Esophagus muscularis mucosa (tissue), 4 donors: Measurements from ENCODE around the gene PLET1. TPM values are rescaled to one million over a fixed set of nuclear protein-coding genes. Genes with fewer than 3 reads are reported as not detected.

Source experiments
- DNase-seq: peaks from one replicate; pipeline ENCODE4 v3.0.0-alpha.2; 2017; ENCODE audit errors: extremely low spot score
- H3K27ac ChIP-seq, 4 donors: fragments of 200-600 bp; sonication (generic); replicated peaks in 1 of 4; 1 replicate in 3 of 4; 2 replicates in 1 of 4; pipeline ENCODE4 v1.5.1; 2016 to 2019; ENCODE audit warnings: mild to moderate bottlenecking in 1 of 4
- H3K27me3 ChIP-seq, 4 donors: fragments of 200-600 bp; sonication (generic); one replicate each; pipeline versions ENCODE4 v1.5.1 to v1.6.0; 2016 to 2019
- H3K36me3 ChIP-seq, 4 donors: fragments of 200-600 bp; sonication (generic); one replicate each; pipeline ENCODE4 v1.5.1; 2016 to 2019
- H3K4me1 ChIP-seq, 4 donors: fragments of 200-600 bp; sonication (generic); one replicate each; pipeline ENCODE4 v1.5.1; 2016 to 2019
- H3K4me3 ChIP-seq, 4 donors: fragments of 200-600 bp; sonication (generic); 1 replicate in 2 of 4; 2 replicates in 2 of 4; pipeline ENCODE4 v1.5.1; 2016 to 2019; ENCODE audit warnings: mild to moderate bottlenecking in 4 of 4, moderate library complexity in 1 of 4
- H3K9me3 ChIP-seq, 4 donors: fragments of 200-600 bp; sonication (generic); 1 replicate in 3 of 4; 2 replicates in 1 of 4; pipeline ENCODE4 v1.5.1; 2016 to 2019
- EP300 ChIP-seq: sonication (generic); formaldehyde crosslinking; IDR thresholded peaks from one replicate; pipeline ENCODE4 v1.6.1; 2017; ENCODE audit warnings: antibody characterized with exemption
- POLR2A ChIP-seq: fragments of 450-650 bp; IDR thresholded peaks from one replicate; pipeline ENCODE4 v1.6.1; 2017; ENCODE audit warnings: antibody characterized with exemption, moderate library complexity, mild to moderate bottlenecking, low read depth
- POLR2AphosphoS5 ChIP-seq, 2 donors: sonication (generic); formaldehyde crosslinking; IDR thresholded peaks; one replicate each; pipeline ENCODE4 v1.6.1; 2017; ENCODE audit warnings: antibody characterized with exemption in 2 of 2
- WGBS: methylation state at CpG from one replicate; pipeline ENCODE4 v1.1.5; 2018; 5-methylcytosine and 5-hydroxymethylcytosine counted together
- intact Hi-C: fragments of 100-400 bp; cut with DNase I; formaldehyde crosslinking; loops from one replicate; pipeline ENCODE4 v1.15.1; 2023
- total RNA-seq, 4 donors: library from RNA; depleted of rRNA; stranded (reverse); fragments of >200 nt; gene quantifications; one replicate each; pipeline versions ENCODE4 v1.1.0 to v1.2.1, GENCODE V29; 2016
- TF ChIP-seq, protein P1 (sequence below), 3 experiments: fragments of 200-600 bp in 2 of 3; fragments of 450-650 bp in 1 of 3; sonication (generic) in 2 of 3; IDR thresholded peaks; one replicate each; pipeline ENCODE4 v1.5.1; 2017 to 2019; ENCODE audit warnings: antibody characterized with exemption in 3 of 3, mild to moderate bottlenecking in 2 of 3, moderate library complexity in 1 of 3

The PLET1 gene
- total RNA-seq, 4 donors from 2014 or later: not detected

DNA sequence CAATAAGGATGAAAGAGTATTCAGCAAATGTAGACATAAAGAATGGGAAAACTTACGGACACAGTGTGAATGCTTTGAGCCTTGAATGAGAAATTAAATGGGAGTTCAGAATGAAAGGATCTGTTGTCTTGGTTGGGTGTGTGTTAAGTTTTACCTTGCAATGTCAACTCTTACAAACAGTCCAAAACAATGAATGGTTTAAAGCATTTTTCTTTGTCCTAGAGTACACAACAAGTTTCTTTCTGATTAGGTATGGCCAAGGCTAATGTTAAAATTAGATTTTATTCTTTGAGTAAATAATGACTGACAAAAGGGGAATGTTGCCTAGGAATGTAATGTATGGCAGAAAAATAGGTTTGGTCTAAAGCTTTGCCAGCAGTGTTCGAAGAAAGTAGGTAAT lies 32.0 kb downstream of the PLET1 start:
- no peaks in the 10 kb centered on the region for H3K27me3 ChIP-seq
- DNase-seq: no peak
- no peak for TF ChIP-seq POLR2A
- TF ChIP-seq, protein P1, sequence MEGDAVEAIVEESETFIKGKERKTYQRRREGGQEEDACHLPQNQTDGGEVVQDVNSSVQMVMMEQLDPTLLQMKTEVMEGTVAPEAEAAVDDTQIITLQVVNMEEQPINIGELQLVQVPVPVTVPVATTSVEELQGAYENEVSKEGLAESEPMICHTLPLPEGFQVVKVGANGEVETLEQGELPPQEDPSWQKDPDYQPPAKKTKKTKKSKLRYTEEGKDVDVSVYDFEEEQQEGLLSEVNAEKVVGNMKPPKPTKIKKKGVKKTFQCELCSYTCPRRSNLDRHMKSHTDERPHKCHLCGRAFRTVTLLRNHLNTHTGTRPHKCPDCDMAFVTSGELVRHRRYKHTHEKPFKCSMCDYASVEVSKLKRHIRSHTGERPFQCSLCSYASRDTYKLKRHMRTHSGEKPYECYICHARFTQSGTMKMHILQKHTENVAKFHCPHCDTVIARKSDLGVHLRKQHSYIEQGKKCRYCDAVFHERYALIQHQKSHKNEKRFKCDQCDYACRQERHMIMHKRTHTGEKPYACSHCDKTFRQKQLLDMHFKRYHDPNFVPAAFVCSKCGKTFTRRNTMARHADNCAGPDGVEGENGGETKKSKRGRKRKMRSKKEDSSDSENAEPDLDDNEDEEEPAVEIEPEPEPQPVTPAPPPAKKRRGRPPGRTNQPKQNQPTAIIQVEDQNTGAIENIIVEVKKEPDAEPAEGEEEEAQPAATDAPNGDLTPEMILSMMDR (IDR thresholded peaks at IDR 0.05): no peak
- no peak for TF ChIP-seq POLR2AphosphoS5 (IDR thresholded peaks at IDR 0.05)
- no peak for TF ChIP-seq EP300
- H3K27ac ChIP-seq: no peak overlapping the region
- intact Hi-C loops: no loop called here
- peaks cover 14 to 47% (median 37%) of the 10 kb centered on the region in 4 donors for H3K36me3 ChIP-seq
- H3K4me1 ChIP-seq: peaks cover 10 to 20% (median 17%) of the 10 kb centered on the region in 4 donors
- WGBS: 95% methylated on average over 2 of the region's 2 CpGs
- no peak overlapping the region for H3K4me3 ChIP-seq
- H3K9me3 ChIP-seq: no peaks in the 10 kb centered on the region

DNA sequence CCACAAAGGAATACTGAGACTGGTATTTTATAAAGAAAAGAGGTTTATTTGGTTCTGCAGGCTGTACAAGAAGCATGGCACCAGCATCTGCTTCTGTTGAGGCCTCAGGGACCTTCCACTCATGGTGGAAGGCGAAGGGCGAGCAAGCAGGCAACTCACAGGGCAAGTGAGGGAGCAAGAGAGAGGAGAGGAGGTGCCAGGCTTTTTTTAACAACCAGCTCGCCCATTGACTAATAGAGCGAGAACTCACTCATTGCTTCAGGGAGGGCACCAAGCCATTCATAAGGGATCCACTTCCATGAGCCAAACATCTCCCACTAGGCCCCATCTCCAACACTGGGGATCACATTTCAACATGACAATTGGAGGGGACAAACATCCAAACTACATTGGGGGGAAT lies 33.2 kb downstream of the PLET1 start:
- TF ChIP-seq POLR2AphosphoS5 (IDR thresholded peaks at IDR 0.05): no peak
- no peak for TF ChIP-seq POLR2A
- no peak for TF ChIP-seq EP300
- TF ChIP-seq, protein P1 (IDR thresholded peaks at IDR 0.05): no peak
- 66% methylated on average over 4 of the region's 4 CpGs for WGBS
- intact Hi-C loops: no loop called here
- Histone ChIP-seq H3K36me3 (peaks cover 14 to 38% (median 35%) of the 10 kb centered on the region in 4 donors), H3K27ac (peak overlapping the region; percentile 93 to 97 (median 94)), H3K4me1 (peaks cover 10 to 20% (median 19%) of the 10 kb centered on the region in 4 donors), H3K27me3 (no peaks in the 10 kb centered on the region), H3K4me3 (peak overlapping the region; percentile 74 to 97 (median 76)), H3K9me3 (no peaks in the 10 kb centered on the region)
- no peak for DNase-seq

DNA sequence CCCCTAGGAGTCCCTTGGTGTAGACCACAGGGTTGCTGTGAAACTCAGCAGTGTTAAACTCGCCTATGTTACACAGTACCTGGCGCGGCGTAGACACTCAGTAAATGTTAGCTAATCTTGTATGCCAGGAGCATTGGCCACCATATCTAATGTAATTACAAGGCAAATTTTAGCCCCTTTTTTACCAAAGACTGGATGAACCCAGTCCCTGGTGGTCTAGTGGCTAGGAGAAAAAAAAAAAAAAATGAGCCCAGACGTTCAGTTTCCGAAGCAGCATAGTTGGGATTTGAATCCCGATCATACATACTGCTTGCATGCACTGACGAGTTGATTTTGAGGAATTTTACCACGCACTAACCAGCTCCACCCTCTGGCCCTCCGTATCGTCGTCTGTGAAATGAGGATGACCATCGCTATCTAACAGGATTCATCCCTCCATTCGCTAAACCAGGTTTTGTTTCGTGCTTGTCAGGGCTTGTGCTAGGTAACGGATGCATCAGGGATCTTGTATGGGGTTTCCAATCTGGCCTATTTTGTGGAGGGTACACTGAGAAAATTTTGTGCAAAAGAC lies 33.7 kb downstream of the PLET1 start:
- TF ChIP-seq, protein P1 (IDR thresholded peaks at IDR 0.05): peak in 1 of 3 experiments; percentile 2
- no peak for TF ChIP-seq POLR2AphosphoS5 (IDR thresholded peaks at IDR 0.05)
- intact Hi-C loops: no loop called here
- no peaks in the 10 kb centered on the region for H3K27me3 ChIP-seq
- no peaks in the 10 kb centered on the region for H3K9me3 ChIP-seq
- H3K27ac ChIP-seq: peak overlapping the region; percentile 93 to 97 (median 94)
- peak overlapping the region; percentile 74 to 97 (median 76) for H3K4me3 ChIP-seq
- H3K36me3 ChIP-seq: peaks cover 12 to 38% (median 32%) of the 10 kb centered on the region in 4 donors
- DNase-seq: no peak
- H3K4me1 ChIP-seq: peaks cover 10 to 24% (median 22%) of the 10 kb centered on the region in 4 donors
- WGBS: 6% methylated on average over 16 of the region's 16 CpGs

DNA sequence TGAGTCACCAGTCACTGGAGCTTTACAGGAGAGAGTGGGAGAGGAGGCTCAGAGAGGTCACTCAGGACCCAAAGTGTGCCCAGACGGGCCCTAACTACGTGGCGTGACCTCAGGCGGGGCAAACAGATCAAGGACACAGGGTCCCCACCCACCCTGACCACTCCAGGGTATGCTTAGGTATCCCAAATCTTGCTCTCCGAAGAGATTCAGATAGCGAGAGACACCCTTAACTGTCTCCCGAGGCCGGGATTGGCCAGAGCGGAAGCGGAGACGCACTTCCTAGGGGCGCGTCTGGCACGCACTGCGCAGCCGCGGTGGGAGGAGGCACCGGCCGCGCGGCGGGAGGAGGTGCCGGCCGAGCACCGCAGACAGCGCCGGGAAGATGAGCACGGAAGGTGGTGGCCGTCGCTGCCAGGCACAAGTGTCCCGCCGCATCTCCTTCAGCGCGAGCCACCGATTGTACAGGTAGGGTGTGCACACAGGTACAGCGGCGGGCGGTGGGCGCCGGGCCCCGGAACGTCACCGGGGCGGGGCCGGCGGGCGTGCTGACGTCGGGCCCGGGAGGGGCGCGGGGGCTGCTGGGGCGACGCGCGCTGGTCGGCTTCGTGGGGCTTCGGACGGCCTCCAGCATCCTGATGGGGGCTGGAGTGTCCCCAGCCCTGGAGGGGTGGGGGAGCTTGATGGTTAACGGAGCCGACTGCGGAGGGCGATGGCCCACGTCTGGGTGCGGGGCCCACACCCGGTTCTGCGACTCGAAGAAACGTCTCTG lies 34.4 kb downstream of the PLET1 start, which contains the start of gene PTS:
PTS (plus strand) TSS at position 367 of the 769 bp plus-strand sequence; CDS start at position 383, 16 bp downstream.
- Histone ChIP-seq H3K4me1 (peaks cover 10 to 31% (median 29%) of the 10 kb centered on the region in 4 donors), H3K9me3 (no peaks in the 10 kb centered on the region), H3K27me3 (no peaks in the 10 kb centered on the region), H3K36me3 (peaks cover 6 to 32% (median 27%) of the 10 kb centered on the region in 4 donors), H3K27ac (peak within 1 kb of the TSS; percentile 93 to 97 (median 94)), H3K4me3 (peak within 1 kb of the TSS; percentile 74 to 97 (median 76))
- TF ChIP-seq, protein P1 (IDR thresholded peaks at IDR 0.05): no peak
- TF ChIP-seq POLR2A: peak; percentile 93
- peak; percentile 95 to 99 for TF ChIP-seq POLR2AphosphoS5 (IDR thresholded peaks at IDR 0.05)
- TF ChIP-seq EP300: no peak
- under 1% methylated on average over 55 of the region's 70 CpGs for WGBS
- peak; percentile 95 for DNase-seq
- intact Hi-C loops: no loop called here
